Mesothelial cell of epicardium (in vitro differentiated cells): ENCODE data around the gene PTPRG. TPM values are rescaled to one million over a fixed set of nuclear protein-coding genes. Genes with fewer than 3 reads are reported as not detected.

Source experiments
- DNase-seq, 2 experiments: peaks; one replicate each; pipeline ENCODE4 v3.0.0; 2021; ENCODE audit warnings: low spot score in 2 of 2; ENCODE audit not compliant: unreplicated experiment in 2 of 2
- H3K27ac Mint-ChIP-seq: 2 replicates; pipeline ENCODE4 v1.8.0; 2021; ENCODE audit warnings: mixed read lengths
- H3K27me3 Mint-ChIP-seq: 2 replicates; pipeline ENCODE4 v1.8.0; 2021; ENCODE audit warnings: low read depth, mixed read lengths
- H3K36me3 Mint-ChIP-seq: 2 replicates; pipeline ENCODE4 v1.8.0; 2021; ENCODE audit warnings: mixed read lengths
- H3K4me1 Mint-ChIP-seq: 2 replicates; pipeline ENCODE4 v1.8.0; 2021; ENCODE audit warnings: mixed read lengths
- H3K4me3 Mint-ChIP-seq: 2 replicates; pipeline ENCODE4 v1.8.0; 2021; ENCODE audit warnings: mild to moderate bottlenecking, moderate library complexity, mixed read lengths
- H3K9me3 Mint-ChIP-seq: 2 replicates; pipeline ENCODE4 v1.8.0; 2021; ENCODE audit warnings: mixed read lengths
- total RNA-seq: library from RNA; stranded (reverse); gene quantifications from 3 replicates; pipeline ENCODE4 v1.2.1, GENCODE V29; 2021
- TF ChIP-seq, protein P1 (sequence below): fragments of 200-600 bp; sonication (generic); IDR thresholded peaks from one replicate; pipeline ENCODE4 v1.5.0; 2021; ENCODE audit warnings: antibody characterized with exemption; ENCODE audit not compliant: unreplicated experiment

PTPRG gene
- total RNA-seq, 1 donor from 2014 or later, result 40.4 TPM

DNA sequence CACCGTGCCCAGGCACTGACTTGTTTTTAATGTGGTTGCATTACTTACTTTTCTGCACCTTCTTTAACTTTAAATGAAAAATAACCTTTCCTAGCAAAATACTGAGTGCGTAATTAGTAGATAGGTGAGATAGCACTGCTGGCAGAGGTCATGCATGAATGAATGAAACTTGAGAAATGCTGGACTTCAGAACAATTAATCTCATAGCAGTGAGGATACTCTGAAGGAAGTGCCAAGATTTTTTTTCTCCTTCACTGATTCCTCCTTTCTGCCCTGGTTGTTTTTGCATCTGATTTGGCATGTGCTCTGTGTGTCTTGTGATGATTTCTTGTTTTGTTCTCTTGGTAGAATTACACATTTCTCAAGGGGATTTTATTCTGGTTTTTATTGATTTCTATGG is 378.9 kb downstream of the PTPRG start:
- TF ChIP-seq, protein P1, sequence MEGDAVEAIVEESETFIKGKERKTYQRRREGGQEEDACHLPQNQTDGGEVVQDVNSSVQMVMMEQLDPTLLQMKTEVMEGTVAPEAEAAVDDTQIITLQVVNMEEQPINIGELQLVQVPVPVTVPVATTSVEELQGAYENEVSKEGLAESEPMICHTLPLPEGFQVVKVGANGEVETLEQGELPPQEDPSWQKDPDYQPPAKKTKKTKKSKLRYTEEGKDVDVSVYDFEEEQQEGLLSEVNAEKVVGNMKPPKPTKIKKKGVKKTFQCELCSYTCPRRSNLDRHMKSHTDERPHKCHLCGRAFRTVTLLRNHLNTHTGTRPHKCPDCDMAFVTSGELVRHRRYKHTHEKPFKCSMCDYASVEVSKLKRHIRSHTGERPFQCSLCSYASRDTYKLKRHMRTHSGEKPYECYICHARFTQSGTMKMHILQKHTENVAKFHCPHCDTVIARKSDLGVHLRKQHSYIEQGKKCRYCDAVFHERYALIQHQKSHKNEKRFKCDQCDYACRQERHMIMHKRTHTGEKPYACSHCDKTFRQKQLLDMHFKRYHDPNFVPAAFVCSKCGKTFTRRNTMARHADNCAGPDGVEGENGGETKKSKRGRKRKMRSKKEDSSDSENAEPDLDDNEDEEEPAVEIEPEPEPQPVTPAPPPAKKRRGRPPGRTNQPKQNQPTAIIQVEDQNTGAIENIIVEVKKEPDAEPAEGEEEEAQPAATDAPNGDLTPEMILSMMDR, result no peak
- no peak for DNase-seq
- H3K27me3 Mint-ChIP-seq, result no peaks in the 10 kb centered on the region
- H3K4me3 Mint-ChIP-seq, result no peak overlapping the region
- peaks cover 4% of the 10 kb centered on the region for H3K36me3 Mint-ChIP-seq
- peaks cover 6% of the 10 kb centered on the region for H3K9me3 Mint-ChIP-seq
- peaks cover 16% of the 10 kb centered on the region for H3K4me1 Mint-ChIP-seq
- H3K27ac Mint-ChIP-seq, result no peak overlapping the region

DNA sequence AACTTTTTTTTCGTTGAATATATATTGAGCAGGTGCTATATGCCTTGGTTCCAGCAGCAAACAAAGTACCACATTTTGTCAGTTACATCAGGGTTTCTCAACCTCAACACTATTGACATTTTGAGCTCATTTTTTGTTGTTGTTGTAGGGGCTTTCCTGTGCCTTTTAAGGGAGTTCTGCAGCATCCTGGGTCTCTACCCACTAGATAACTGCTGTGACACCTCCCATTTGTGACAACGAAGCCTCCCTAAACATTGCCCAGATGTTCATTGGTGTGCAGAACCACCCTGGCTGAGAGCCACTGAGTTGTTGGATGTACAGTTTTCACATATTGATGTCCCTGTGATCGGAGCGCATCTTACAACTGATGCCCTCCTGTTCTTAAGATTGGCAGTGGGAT is 382.6 kb downstream of the PTPRG start:
- no peaks in the 10 kb centered on the region for H3K27me3 Mint-ChIP-seq
- H3K4me3 Mint-ChIP-seq, result no peak overlapping the region
- H3K27ac Mint-ChIP-seq, result no peak overlapping the region
- peaks cover 4% of the 10 kb centered on the region for H3K9me3 Mint-ChIP-seq
- peaks cover 3% of the 10 kb centered on the region for H3K36me3 Mint-ChIP-seq
- DNase-seq, result no peak
- TF ChIP-seq, protein P1, result no peak
- peaks cover 2% of the 10 kb centered on the region for H3K4me1 Mint-ChIP-seq

DNA sequence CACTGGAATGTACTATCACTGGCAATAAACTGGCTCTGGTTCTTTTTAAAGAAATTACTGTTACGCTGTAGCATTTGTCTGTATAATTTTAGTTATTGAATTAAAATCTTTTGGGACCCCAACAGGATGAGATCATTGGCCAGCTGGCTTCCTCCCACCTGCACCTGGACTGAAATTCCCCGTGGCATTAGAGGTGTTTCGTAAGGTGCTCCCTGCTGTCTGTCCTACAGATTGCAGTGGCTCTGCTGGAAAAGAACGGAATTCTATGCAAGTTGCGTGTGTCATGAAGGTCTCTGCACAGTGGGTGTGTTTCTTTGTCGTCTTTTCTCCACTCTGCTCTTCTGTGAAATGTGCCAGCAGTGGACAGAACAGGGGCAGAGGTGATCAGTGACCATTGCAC is 383.4 kb downstream of the PTPRG start:
- Mint-ChIP-seq H3K9me3 (peaks cover 4% of the 10 kb centered on the region), H3K27me3 (no peaks in the 10 kb centered on the region), H3K4me1 (peaks cover 2% of the 10 kb centered on the region), H3K4me3 (no peak overlapping the region), H3K36me3 (peaks cover 3% of the 10 kb centered on the region), H3K27ac (no peak overlapping the region)
- no peak for DNase-seq
- TF ChIP-seq, protein P1, result no peak

DNA sequence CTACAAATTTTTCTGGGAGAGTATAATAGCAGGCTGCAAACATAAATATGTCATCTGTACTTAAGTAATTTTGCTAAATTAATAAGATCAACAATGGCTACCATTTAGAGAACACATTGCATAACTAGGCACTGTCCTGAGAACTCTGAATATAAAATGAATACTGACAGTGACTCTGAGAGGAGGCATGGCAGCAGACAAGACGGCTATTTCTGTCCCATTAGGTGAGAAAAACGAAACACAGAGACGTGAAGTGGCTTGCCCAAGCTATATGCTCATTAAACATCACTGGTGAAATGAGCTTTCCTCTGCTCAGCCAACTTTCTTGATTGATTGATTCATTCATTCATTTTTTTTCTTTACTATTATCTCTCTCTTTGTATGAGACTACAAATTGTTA is 384.3 kb downstream of the PTPRG start:
- Mint-ChIP-seq H3K4me1 (no peaks in the 10 kb centered on the region), H3K27ac (no peak overlapping the region), H3K4me3 (no peak overlapping the region), H3K36me3 (peaks cover 3% of the 10 kb centered on the region), H3K27me3 (no peaks in the 10 kb centered on the region), H3K9me3 (peaks cover 4% of the 10 kb centered on the region)
- DNase-seq, result no peak
- TF ChIP-seq, protein P1, result no peak

DNA sequence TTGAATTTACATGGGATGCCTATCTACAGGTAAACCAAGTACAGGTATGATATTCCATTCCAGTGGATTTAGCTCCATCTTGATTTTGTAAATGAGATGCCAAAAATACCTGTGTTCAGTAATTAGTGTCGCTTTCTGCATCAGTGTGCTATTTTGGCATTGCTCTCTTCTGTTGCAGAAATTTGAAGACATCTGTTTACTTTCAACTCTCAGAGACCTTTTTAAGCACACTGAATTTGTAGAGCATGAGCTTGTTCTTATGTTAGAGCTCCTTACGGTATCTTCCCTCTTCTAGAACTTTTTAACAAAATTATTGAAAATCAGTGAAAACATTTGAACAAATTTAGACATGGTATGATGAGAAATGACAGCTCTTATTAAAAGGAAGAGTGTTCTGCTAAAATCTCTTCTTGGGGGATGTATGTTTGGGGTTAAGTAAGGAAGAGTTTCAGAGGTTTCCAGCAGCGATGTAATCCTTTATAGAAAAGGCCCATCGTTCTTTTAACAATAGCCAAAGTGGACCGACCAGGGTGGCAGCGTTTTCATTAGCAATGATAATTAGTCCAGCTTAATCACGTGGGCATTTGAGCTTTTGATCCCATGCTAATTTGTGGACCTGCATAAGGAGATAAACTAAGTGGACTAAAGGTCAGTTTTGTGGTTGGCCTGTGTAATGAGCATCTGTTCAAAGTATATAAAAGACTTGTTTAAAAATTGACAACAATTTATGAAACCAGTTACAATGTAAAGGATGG is 385.4 kb downstream of the PTPRG start:
- Mint-ChIP-seq H3K4me3 (no peak overlapping the region), H3K27ac (no peak overlapping the region), H3K36me3 (peaks cover 3% of the 10 kb centered on the region)

More for the DNA sequence above, 385.4 kb downstream of the PTPRG start:
- no peak for DNase-seq
- Mint-ChIP-seq H3K27me3 (no peaks in the 10 kb centered on the region), H3K4me1 (no peaks in the 10 kb centered on the region), H3K9me3 (peaks cover 4% of the 10 kb centered on the region)
- TF ChIP-seq, protein P1, result no peak
